Stimulated activated CD8-positive, alpha-beta memory T cell treated with anti-CD3 and anti-CD28 coated beads, Interleukin-4, amount 100 ng/mL, for 1 hour (primary cell): Measurements from ENCODE around the gene AFG3L2.

Experiments
- DNase-seq, 2 donors: peaks; one replicate each; pipeline ENCODE4 v3.0.0-alpha.2; 2020; ENCODE audit warnings: low read depth in 2 of 2, low spot score in 1 of 2

Gene AFG3L2

GRCh38 chr18:12282442-12283039 is 94.5 kb downstream of the AFG3L2 start:
- no peak for DNase-seq

- DNase-seq: no peak
Measured at GRCh38 chr18:12281861-12282260, 95.2 kb downstream of the AFG3L2 start.

GRCh38 chr18:12279781-12280531 is 97.1 kb downstream of the AFG3L2 start:
- no peak for DNase-seq
